ENCODE results near the gene SOS1.

- TF ChIP-seq, protein P1, sequence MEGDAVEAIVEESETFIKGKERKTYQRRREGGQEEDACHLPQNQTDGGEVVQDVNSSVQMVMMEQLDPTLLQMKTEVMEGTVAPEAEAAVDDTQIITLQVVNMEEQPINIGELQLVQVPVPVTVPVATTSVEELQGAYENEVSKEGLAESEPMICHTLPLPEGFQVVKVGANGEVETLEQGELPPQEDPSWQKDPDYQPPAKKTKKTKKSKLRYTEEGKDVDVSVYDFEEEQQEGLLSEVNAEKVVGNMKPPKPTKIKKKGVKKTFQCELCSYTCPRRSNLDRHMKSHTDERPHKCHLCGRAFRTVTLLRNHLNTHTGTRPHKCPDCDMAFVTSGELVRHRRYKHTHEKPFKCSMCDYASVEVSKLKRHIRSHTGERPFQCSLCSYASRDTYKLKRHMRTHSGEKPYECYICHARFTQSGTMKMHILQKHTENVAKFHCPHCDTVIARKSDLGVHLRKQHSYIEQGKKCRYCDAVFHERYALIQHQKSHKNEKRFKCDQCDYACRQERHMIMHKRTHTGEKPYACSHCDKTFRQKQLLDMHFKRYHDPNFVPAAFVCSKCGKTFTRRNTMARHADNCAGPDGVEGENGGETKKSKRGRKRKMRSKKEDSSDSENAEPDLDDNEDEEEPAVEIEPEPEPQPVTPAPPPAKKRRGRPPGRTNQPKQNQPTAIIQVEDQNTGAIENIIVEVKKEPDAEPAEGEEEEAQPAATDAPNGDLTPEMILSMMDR (IDR thresholded peaks at IDR 0.05) = no peak
- TF ChIP-seq POLR2AphosphoS5 (IDR thresholded peaks at IDR 0.05; ENCODE audit: low read depth, low read length) = no peak
- TF ChIP-seq TCF7L2 (IDR thresholded peaks at IDR 0.05; ENCODE audit: low read depth, low read length) = no peak
- TF ChIP-seq SIN3A (IDR thresholded peaks at IDR 0.05; ENCODE audit: borderline replicate concordance, insufficient read depth, low read depth, low read length) = no peak
These were observed 40.7 kb downstream of the SOS1 start for GRCh38 chr2:39080152-39080551.

Measured in Panc1 (cell line).